Right lobe of liver (tissue), 4 donors: ENCODE data around the gene FAM135A.

Experiments used
- CTCF ChIP-seq, 4 donors: fragments of 200-600 bp in 3 of 4; fragments of 450-650 bp in 1 of 4; IDR thresholded peaks; one replicate each; pipeline versions ENCODE4 v1.5.1 to v1.8.0; 2016 to 2022; ENCODE audit warnings: antibody characterized with exemption in 4 of 4, mild to moderate bottlenecking in 2 of 4
- POLR2A ChIP-seq: fragments of 450-650 bp; IDR thresholded peaks from one replicate; pipeline ENCODE4 v1.6.1; 2017; ENCODE audit warnings: antibody characterized with exemption, mild to moderate bottlenecking
- donor health status: DM: no; HTN: no; CAD: no.
- donor health status: DM: no; HTN: no; CAD: no.
- donor health status: DM: no; HTN: yes; CAD: no.

DNA sequence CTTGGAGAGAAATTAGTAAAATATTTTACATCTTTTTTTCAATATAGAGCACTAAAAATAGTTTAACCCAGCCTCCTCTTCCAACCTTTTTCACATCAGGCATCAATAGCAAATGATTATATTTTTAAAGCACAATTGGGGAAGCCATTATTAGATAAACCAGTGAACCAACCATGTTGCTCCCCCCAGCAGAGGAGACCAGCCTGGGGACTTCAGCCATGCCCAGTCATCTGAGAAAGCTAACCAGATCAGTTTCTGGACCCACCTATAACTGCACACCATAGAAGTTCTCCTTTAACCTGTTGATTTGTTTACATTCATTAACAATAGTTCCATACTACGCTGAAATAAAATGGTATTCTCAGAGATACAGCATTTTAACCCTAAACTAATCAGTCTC, 139.7 kb downstream of the FAM135A start:
- TF ChIP-seq CTCF (IDR thresholded peaks at IDR 0.05) (no peak), POLR2A (no peak)
